HUES64 (cell line): Measurements from ENCODE around the gene SEMA4G.

Source experiments
- H3K27ac ChIP-seq: 2 replicates; pipeline ENCODE4 v1.7.0; 2013; ENCODE audit warnings: low read depth, low read length, inconsistent platforms
- H3K27me3 ChIP-seq: 2 replicates; pipeline ENCODE4 v1.6.1; 2013; ENCODE audit warnings: mild to moderate bottlenecking, low read length; ENCODE audit not compliant: insufficient read depth
- H3K36me3 ChIP-seq: 2 replicates; pipeline ENCODE4 v1.6.1; 2013; ENCODE audit warnings: mild to moderate bottlenecking, low read length; ENCODE audit not compliant: insufficient read depth
- H3K4me1 ChIP-seq: 2 replicates; pipeline ENCODE4 v1.6.1; 2013; ENCODE audit warnings: mild to moderate bottlenecking, low read length, moderate library complexity; ENCODE audit not compliant: insufficient read depth
- H3K4me3 ChIP-seq: 2 replicates; pipeline ENCODE4 v1.5.1; 2013; ENCODE audit warnings: mild to moderate bottlenecking, low read length, moderate library complexity
- H3K9ac ChIP-seq: 2 replicates; pipeline ENCODE4 v1.6.1; 2013; ENCODE audit warnings: mild to moderate bottlenecking, low read depth, low read length
- H3K9me3 ChIP-seq: 2 replicates; pipeline ENCODE4 v1.6.1; 2013; ENCODE audit warnings: low read depth, low read length; ENCODE audit not compliant: insufficient read depth
- WGBS: fragments of 150-250, 120-280 bp; methylation state at CpG from one replicate; pipeline ENCODE4 v1.1.7; 2013; ENCODE audit warnings: missing lambda C conversion rate; 5-methylcytosine and 5-hydroxymethylcytosine counted together

The SEMA4G gene

GRCh38 chr10:100982916-100983830, 13.9 kb downstream of the SEMA4G start:
- H3K27ac ChIP-seq = no peak overlapping the region
- no peaks in the 10 kb centered on the region for H3K27me3 ChIP-seq
- H3K9me3 ChIP-seq = no peaks in the 10 kb centered on the region
- H3K9ac ChIP-seq = no peak overlapping the region
- H3K4me3 ChIP-seq = no peak overlapping the region
- H3K36me3 ChIP-seq = peaks cover 40% of the 10 kb centered on the region
- H3K4me1 ChIP-seq = no peaks in the 10 kb centered on the region
- WGBS = 93% methylated on average over 24 of the region's 24 CpGs

- H3K27me3 ChIP-seq = no peaks in the 10 kb centered on the region
- H3K4me3 ChIP-seq = no peak overlapping the region
- no peaks in the 10 kb centered on the region for H3K4me1 ChIP-seq
- 93% methylated on average over 13 of the region's 13 CpGs for WGBS
- no peak overlapping the region for H3K9ac ChIP-seq
- H3K27ac ChIP-seq = no peak overlapping the region
- H3K9me3 ChIP-seq = no peaks in the 10 kb centered on the region
- H3K36me3 ChIP-seq = peaks cover 44% of the 10 kb centered on the region
Observed at GRCh38 chr10:100983868-100984671, 14.8 kb downstream of the SEMA4G start.

- H3K36me3 ChIP-seq = peaks cover 47% of the 10 kb centered on the region
- H3K9me3 ChIP-seq = no peaks in the 10 kb centered on the region
- no peak overlapping the region for H3K4me3 ChIP-seq
- WGBS = 97% methylated on average over 2 of the region's 2 CpGs
- H3K4me1 ChIP-seq = no peaks in the 10 kb centered on the region
- no peak overlapping the region for H3K27ac ChIP-seq
- no peak overlapping the region for H3K9ac ChIP-seq
- H3K27me3 ChIP-seq = no peaks in the 10 kb centered on the region
Observed at GRCh38 chr10:100984672-100985177, 15.4 kb downstream of the SEMA4G start.

- H3K4me1 ChIP-seq = no peaks in the 10 kb centered on the region
- H3K27ac ChIP-seq = no peak overlapping the region
- WGBS = 93% methylated on average over 3 of the region's 5 CpGs
- H3K4me3 ChIP-seq = no peak overlapping the region
- H3K27me3 ChIP-seq = no peaks in the 10 kb centered on the region
- H3K36me3 ChIP-seq = peaks cover 47% of the 10 kb centered on the region
- H3K9ac ChIP-seq = no peak overlapping the region
- H3K9me3 ChIP-seq = no peaks in the 10 kb centered on the region
Observed at GRCh38 chr10:100985336-100985735, 16.0 kb downstream of the SEMA4G start.

GRCh38 chr10:100986623-100986951, 17.3 kb downstream of the SEMA4G start:
- Histone ChIP-seq H3K36me3 (peaks cover 48% of the 10 kb centered on the region), H3K27me3 (no peaks in the 10 kb centered on the region), H3K9me3 (no peaks in the 10 kb centered on the region), H3K4me3 (peak overlapping the region; percentile 81), H3K27ac (no peak overlapping the region), H3K4me1 (no peaks in the 10 kb centered on the region), H3K9ac (peak overlapping the region; percentile 86)
- WGBS = 25% methylated on average over 17 of the region's 17 CpGs

GRCh38 chr10:100986952-100987684, 17.8 kb downstream of the SEMA4G start, which contains the start of the genes MRPL43 and TWNK:
Gene MRPL43 (minus strand): TSS chr10:100987497. CDS start chr10:100987443, 54 bp downstream.
Gene TWNK (plus strand): TSS chr10:100987543. CDS start chr10:100988211, 668 bp downstream.
- Histone ChIP-seq H3K27me3 (no peaks in the 10 kb centered on the region), H3K9me3 (no peaks in the 10 kb centered on the region), H3K36me3 (peaks cover 48% of the 10 kb centered on the region), H3K27ac (peak within 1 kb of the TSS; percentile 65), H3K4me3 (peak within 1 kb of the TSS; percentile 81), H3K4me1 (no peaks in the 10 kb centered on the region), H3K9ac (peak within 1 kb of the TSS; percentile 86)
- under 1% methylated on average over 75 of the region's 75 CpGs for WGBS

GRCh38 chr10:100987685-100988049, 18.4 kb downstream of the SEMA4G start:
- peak overlapping the region; percentile 5 for H3K27ac ChIP-seq
- H3K9me3 ChIP-seq = no peaks in the 10 kb centered on the region
- peak overlapping the region; percentile 81 for H3K4me3 ChIP-seq
- no peaks in the 10 kb centered on the region for H3K27me3 ChIP-seq
- H3K4me1 ChIP-seq = no peaks in the 10 kb centered on the region
- 2% methylated on average over 15 of the region's 15 CpGs for WGBS
- H3K36me3 ChIP-seq = peaks cover 51% of the 10 kb centered on the region
- H3K9ac ChIP-seq = peak overlapping the region; percentile 86

- Histone ChIP-seq H3K36me3 (peaks cover 51% of the 10 kb centered on the region), H3K4me3 (peak overlapping the region; percentile 81), H3K27me3 (no peaks in the 10 kb centered on the region), H3K4me1 (no peaks in the 10 kb centered on the region), H3K27ac (no peak overlapping the region), H3K9ac (peak overlapping the region; percentile 86), H3K9me3 (no peaks in the 10 kb centered on the region)
- 71% methylated on average over 10 of the region's 10 CpGs for WGBS
Observed at GRCh38 chr10:100988166-100988565, 18.9 kb downstream of the SEMA4G start.

GRCh38 chr10:100989088-100989487, 19.8 kb downstream of the SEMA4G start:
- Histone ChIP-seq H3K36me3 (peaks cover 59% of the 10 kb centered on the region), H3K9ac (no peak overlapping the region), H3K27me3 (no peaks in the 10 kb centered on the region), H3K4me3 (no peak overlapping the region), H3K9me3 (no peaks in the 10 kb centered on the region), H3K4me1 (no peaks in the 10 kb centered on the region), H3K27ac (no peak overlapping the region)
- WGBS = 98% methylated on average over 21 of the region's 21 CpGs

GRCh38 chr10:100993986-100994708, 24.8 kb downstream of the SEMA4G start:
- no peak overlapping the region for H3K4me3 ChIP-seq
- peaks cover 50% of the 10 kb centered on the region for H3K36me3 ChIP-seq
- no peak overlapping the region for H3K27ac ChIP-seq
- H3K9ac ChIP-seq = no peak overlapping the region
- WGBS = 64% methylated on average over 10 of the region's 10 CpGs
- H3K4me1 ChIP-seq = peaks cover 15% of the 10 kb centered on the region
- no peaks in the 10 kb centered on the region for H3K27me3 ChIP-seq
- H3K9me3 ChIP-seq = no peaks in the 10 kb centered on the region
